HUDEP-2 (cell line): ENCODE measurements around the gene CDC45.
A peak's percentile ranks its signal among the peaks of the same experiment; 100 is the strongest.
"Not testable (repeated sequence)": the region's sequence is repeated elsewhere in the genome, so short reads cannot be mapped to it uniquely, and the experiment has no call there.

Source experiments
- DNase-seq, 76 experiments: peaks; one replicate each; lab custom pipeline; 2025; ENCODE audit not compliant: unreplicated experiment in 76 of 76; lab: John Stamatoyannopoulos, UW

The CDC45 gene

DNA sequence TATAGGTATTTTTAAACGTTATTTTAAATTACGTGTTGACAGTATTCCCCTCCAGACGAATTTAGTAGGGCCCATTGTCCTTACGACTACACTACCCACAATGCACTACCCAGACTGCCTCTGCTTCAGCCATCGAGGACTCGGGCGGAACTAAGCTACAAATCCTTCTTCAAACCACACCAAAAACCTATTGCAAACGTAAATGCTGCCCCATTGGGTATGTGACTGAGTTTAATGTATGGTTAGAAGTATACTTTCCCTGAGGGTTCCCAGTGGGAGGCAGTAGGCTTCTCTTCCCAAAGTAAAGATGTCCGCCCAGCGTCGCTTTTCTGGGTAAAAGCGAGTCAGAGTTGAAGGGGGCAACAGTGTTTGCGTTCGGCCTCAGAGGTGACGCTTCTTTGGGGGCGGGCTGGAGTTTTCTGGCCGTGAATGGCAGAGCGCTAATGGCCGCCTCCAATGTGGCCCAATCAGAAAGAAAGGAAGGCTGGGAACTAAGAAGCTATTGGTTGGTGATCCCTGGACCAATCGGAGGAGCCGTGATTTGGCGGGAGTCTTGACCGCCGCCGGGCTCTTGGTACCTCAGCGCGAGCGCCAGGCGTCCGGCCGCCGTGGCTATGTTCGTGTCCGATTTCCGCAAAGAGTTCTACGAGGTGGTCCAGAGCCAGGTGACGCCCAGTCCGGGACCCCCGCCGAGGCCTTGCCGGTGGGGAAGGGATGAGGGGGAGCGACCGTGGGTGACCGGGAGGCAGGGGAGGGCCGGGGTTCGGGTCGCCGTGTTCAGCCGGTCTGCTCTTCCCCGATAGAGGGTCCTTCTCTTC lies at the start of gene CDC45:
TSS of gene CDC45 (plus strand) at position 566 of the 818 bp plus-strand sequence. CDS start at position 615, 49 bp downstream.
- peak in 75 of 76 experiments; percentile 40 to 97 (median 91) for DNase-seq

- DNase-seq, result peak in 72 of 76 experiments; percentile 14 to 83 (median 63)
Measured at GRCh38 chr22:19429950-19430889, 49.5 kb upstream of the CDC45 start.

DNA sequence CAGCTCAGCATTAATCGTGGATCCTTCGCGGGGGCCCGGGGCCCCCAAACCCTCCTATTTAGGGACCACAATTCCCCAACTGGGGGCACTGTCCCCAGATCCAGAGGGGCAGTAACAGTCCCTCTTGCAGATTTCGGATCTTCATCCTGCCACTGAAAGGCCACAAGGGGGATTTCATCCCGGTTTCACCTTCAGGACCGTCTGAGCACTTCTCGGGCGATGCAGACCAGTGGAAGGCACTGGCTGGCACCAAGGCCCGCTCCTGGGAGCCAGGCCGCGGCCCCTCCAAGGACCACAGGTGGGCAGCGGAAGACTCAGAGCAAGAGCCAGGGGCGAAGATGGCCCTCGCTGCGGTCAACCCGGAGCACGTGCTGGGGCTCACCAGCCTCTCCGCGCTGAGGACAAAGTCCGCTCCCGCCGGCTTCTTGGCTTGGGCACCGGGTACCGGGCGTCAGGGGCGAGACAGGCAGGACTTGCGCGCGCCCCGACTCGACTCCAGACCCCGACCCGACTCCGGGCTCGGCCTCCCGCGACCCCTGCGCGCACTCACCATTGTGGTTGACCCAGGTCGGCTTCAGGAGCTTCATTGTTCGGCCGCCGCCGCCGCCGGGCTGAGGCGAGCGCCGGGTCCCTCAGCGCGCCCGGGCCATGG lies 48.7 kb upstream of the CDC45 start:
- peak in 28 of 76 experiments; percentile 11 to 70 (median 36) for DNase-seq

GRCh38 chr22:19431649-19432132 lies 48.0 kb upstream of the CDC45 start, which contains the start of gene HIRA:
Gene HIRA (minus strand): TSS chr22:19431733. CDS start chr22:19431476, 257 bp downstream.
- DNase-seq, result peak in 68 of 76 experiments; percentile 10 to 81 (median 62)

DNA sequence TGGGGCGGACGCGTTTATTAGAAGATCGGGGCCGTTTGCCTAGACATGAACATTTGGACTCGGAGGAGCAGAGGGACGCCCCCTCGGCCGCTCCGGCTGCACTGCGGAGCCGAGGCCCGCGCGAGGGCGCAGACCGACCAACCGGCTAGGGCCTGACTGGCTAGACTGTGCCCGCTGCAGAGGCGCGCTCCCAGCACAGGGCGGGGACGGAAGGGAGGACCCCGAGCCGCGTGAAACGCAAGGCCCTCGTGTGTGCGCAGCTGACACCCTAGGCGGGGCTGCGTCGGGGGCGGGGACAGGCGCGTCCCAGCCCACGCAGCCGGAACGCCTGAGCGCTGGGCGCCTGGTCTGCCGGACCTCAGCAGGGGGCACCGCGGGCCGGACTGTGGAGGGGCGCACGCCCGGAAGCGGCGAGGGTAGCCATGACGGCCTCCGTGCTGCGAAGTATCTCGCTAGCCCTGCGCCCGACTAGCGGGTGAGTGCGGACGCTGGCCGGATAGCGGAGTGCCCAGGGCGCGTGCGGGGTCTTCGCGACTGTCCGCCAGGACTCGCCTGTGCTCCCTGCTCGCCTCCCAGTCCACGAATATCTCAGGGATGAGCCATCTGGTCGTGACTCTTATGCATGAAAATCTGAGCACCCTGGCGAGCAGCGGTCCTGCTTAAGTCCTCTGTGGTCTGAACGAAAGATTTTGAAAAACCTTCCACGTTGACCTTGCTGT lies 47.4 kb upstream of the CDC45 start, which contains the start of gene MRPL40:
TSS of gene MRPL40 (plus strand) at position 413 of the 719 bp plus-strand sequence. CDS start at position 423, 10 bp downstream.
- peak in 75 of 76 experiments; percentile 56 to 97 (median 92) for DNase-seq

DNA sequence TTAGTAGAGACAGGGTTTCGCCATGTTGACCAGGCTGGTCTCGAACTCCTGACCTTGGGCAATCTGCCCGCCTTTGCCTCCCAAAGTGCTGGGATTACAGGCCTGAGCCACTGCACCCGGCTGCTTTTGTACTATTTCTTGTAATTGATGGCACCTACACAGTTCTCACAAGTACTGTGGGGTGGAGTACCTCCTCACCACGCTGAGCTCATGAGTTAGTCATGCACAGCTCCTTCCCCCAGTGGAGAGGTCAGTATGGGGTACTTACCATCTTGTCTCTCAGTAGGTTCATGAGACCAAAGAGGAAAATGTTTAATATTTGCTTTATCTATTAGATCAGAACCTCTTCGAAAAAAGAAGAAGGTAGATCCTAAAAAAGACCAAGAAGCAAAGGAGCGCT lies 45.3 kb upstream of the CDC45 start:
- DNase-seq, result no peak

DNA sequence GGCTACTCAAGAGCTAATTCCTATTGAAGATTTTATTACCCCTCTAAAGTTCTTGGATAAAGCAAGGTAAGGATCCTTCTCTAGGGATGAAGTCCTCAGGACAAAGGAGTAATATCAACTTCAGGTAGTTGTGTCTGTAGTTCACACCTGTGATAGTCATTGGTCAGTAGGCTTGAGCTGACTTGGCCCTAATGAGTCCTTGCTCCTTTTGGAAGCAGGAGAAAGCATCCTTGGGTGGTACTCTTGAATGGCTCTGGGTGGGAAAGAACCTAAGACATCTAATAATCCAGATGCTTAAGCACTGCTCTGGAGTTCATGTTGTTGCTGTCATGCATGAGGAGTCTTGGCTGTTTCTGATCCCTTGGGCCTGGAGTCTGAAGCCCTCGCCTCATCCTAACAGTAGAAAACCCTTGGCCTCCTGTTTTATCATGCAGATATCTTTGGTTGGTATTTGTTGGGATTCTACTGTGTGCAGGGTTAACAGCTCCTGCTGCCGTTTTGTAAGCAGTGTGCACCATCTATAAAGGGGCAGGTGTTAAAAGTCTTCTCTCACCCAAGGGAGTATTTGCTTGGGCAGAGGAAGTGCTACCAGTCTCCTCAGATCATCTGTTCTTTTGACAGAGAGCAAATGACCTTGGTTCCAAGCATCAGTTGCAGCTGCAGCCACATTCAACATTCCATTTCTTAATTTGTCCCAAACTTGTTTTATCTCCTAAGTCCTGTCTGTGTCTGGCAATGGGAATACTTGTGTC lies 44.7 kb upstream of the CDC45 start:
- DNase-seq, result no peak

DNA sequence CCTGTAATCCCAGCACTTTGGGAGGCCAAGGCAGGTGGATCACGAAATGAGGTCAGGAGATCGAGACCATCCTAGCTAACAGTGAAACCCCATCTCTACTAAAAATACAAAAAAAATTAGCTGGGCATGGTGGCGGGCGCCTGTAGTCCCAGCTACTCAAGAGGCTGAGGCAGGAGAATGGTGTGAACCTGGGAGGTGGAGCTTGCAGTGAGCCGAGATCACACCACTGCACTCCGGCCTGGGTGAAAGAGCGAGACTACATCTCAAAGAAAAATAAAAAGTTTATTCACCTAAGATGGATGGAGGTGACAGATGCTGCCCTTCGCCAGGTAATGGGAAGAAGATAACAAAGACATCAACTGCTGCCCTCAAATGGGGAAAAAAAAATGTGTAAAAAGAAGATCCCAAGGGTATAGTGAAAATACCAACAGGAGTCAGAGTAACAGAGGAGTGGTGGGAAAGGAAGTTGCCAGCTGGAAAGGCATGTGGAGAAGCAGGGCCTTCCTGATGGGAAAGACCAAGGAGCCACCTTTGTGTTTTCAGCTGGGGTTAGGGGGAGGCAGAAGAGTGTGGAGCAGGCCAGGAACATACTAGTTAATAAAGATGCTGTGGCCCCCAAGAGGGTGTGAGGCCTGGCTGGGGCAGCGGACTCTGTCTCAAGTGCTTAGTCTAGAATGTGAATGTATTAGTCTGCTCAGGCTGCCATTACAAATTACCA lies 43.1 kb upstream of the CDC45 start:
- DNase-seq, result not testable (repeated sequence)

GRCh38 chr22:19438298-19438697 lies 41.4 kb upstream of the CDC45 start:
- DNase-seq, result no peak

GRCh38 chr22:19440411-19441195 lies 39.1 kb upstream of the CDC45 start:
- DNase-seq, result no peak

DNA sequence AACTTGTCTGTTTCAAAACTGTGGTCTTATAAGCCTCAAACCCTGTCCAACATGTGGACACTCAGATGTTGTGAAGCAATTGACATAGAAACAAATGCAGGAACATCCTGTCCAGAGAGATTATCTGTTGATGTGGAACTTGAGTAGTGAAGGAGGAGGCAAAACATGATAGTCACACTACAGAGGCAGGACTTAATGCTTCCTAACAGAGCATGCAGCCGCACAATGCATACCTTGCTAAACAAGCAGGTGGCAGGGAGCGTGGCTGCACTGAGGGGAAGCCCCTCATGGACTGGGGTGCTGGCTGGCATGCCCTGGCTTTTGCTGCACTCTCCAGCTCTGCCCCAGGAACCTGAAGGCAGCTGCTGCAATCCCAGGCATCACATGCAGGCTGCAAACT lies 37.6 kb upstream of the CDC45 start:
- no peak for DNase-seq

- no peak for DNase-seq
Measured at GRCh38 chr22:19443544-19444211, 36.0 kb upstream of the CDC45 start.

- DNase-seq, result not testable (repeated sequence)
Measured at GRCh38 chr22:19445279-19445982, 34.3 kb upstream of the CDC45 start.

DNA sequence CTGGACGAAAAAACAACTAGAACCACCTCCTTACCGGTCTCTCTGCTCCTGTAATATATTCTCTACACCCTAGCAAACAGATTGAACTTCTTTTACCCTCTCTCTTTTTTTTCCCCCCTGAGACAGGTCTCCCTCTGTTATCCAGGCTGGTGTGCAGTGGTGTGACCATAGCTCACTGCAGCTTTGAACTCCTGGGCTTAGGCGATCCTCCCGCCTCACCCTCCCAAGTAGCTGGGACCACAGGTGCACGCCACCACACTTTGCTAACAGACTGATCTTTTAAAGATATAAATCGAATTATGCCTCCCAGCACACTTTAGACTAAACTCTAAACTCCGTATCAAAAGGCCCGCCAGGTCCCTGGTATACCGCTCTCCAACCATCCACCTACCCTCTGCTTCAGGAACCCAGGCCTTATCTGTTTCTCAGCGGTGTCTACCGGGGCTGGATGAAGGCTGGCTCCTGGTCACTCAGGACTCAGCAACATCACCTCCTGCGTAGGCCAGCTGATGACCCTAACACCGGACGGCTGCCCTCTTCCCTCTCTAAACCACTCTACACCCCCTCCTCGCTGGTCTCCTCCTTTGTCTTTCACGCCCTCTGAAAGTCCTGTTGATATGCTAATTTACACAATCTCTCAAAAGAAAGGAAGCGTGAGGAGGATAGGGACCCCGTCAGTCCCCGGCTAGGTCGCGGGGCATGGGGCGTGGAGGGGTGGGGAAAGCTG lies 33.0 kb upstream of the CDC45 start:
- DNase-seq, result peak in 2 of 76 experiments; percentile 18 to 45

- DNase-seq, result peak in 73 of 76 experiments; percentile 28 to 91 (median 74)
Measured at GRCh38 chr22:19447330-19448075, 32.2 kb upstream of the CDC45 start, which contains the start of gene C22orf39. Gene C22orf39 (minus strand): TSS chr22:19447711. CDS start chr22:19447688, 23 bp downstream.
